PFSK-1 (cell line): ENCODE measurements around the gene WNT7B.

Source experiments
- FOXP2 ChIP-seq: optimal IDR thresholded peaks from 2 replicates; pipeline ENCODE3; 2011; ENCODE audit warnings: borderline replicate concordance, control low read depth, inconsistent platforms; ENCODE audit not compliant: insufficient read depth; ENCODE audit errors: extremely low read length, extremely low read depth
- POLR2AphosphoS5 ChIP-seq: IDR thresholded peaks from 2 replicates; pipeline ENCODE4 v1.6.1; 2012; ENCODE audit warnings: low read depth, mild to moderate bottlenecking, control low read depth, low read length, moderate library complexity
- SIN3A ChIP-seq: IDR thresholded peaks from 2 replicates; pipeline ENCODE4 v1.6.1; 2012; ENCODE audit warnings: mild to moderate bottlenecking, low read length, moderate library complexity, borderline replicate concordance; ENCODE audit not compliant: insufficient read depth
- TAF1 ChIP-seq: IDR thresholded peaks from 2 replicates; pipeline ENCODE4 v1.6.1; 2012; ENCODE audit warnings: low read length, control low read depth, borderline replicate concordance; ENCODE audit not compliant: insufficient read depth
- TF ChIP-seq, protein P1 (sequence below), 2 experiments: IDR thresholded peaks; 2 replicates each; pipeline versions ENCODE4 v1.6.1 to v1.8.0; 2011 to 2012; ENCODE audit warnings: low read depth in 2 of 2, low read length in 2 of 2, control low read depth in 1 of 2, inconsistent platforms in 1 of 2, mild to moderate bottlenecking in 1 of 2, moderate library complexity in 1 of 2; ENCODE audit not compliant: insufficient read depth in 1 of 2

DNA sequence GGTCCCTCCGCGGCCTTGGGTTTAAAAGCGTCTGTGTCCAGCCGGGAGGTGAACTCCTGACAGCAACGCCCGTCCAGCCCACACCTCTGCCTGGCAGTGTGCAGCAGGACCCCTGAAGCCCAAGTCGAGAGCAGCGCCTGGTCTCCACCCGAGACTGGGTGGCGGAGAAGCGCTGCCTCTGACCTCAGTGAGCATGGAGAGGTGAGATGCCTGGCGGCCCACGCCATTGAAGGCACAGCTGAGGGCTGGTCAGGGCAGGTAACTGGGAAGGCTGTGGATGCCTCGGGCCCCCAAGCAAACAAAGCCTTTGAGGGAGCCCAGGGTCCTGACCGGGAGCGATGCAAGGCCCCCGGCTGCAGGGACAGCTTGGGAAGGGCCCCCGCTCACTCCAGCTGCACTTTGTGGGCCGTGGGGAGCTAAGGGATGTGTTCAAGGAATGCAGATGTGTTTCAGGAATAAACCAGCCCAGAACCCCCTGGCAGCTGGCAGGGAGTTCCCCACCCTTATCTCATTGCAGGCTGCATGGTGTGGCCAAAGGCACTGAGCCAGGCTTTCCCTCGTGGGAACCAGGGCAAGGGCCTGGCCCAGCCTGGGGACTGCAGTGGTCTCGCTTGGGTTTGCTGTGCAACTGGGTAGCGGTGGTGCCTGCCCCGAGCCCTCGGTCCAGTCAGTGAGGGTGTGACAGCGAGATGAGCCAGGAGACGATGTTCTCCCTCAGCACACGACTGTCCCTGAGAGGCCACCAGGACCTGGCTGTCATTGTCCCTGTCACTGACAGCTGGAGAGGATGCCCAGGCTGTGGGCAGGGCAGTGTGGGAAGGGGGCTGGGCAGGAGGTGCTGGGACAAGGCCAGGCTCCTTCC, 92.5 kb downstream of the WNT7B start:
- TF ChIP-seq SIN3A = no peak
- TF ChIP-seq POLR2AphosphoS5 = no peak
- no peak for TF ChIP-seq FOXP2
- TF ChIP-seq, protein P1, sequence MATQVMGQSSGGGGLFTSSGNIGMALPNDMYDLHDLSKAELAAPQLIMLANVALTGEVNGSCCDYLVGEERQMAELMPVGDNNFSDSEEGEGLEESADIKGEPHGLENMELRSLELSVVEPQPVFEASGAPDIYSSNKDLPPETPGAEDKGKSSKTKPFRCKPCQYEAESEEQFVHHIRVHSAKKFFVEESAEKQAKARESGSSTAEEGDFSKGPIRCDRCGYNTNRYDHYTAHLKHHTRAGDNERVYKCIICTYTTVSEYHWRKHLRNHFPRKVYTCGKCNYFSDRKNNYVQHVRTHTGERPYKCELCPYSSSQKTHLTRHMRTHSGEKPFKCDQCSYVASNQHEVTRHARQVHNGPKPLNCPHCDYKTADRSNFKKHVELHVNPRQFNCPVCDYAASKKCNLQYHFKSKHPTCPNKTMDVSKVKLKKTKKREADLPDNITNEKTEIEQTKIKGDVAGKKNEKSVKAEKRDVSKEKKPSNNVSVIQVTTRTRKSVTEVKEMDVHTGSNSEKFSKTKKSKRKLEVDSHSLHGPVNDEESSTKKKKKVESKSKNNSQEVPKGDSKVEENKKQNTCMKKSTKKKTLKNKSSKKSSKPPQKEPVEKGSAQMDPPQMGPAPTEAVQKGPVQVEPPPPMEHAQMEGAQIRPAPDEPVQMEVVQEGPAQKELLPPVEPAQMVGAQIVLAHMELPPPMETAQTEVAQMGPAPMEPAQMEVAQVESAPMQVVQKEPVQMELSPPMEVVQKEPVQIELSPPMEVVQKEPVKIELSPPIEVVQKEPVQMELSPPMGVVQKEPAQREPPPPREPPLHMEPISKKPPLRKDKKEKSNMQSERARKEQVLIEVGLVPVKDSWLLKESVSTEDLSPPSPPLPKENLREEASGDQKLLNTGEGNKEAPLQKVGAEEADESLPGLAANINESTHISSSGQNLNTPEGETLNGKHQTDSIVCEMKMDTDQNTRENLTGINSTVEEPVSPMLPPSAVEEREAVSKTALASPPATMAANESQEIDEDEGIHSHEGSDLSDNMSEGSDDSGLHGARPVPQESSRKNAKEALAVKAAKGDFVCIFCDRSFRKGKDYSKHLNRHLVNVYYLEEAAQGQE (IDR thresholded peaks at IDR 0.05; ENCODE audit: insufficient read depth in 1 of 2, low read depth in 2 of 2, low read length in 2 of 2) = no peak
- TF ChIP-seq TAF1 = no peak
